Measurements from ENCODE around the gene CYP4F11.
"Not testable (repeated sequence)": the region's sequence is repeated elsewhere in the genome, so short reads cannot be mapped to it uniquely, and the experiment has no call there.

Gene CYP4F11

GRCh38 chr19:15937771-15938170, 3.4 kb upstream of the CYP4F11 start:
- peaks cover 3% of the 10 kb centered on the region for H3K9me3 Mint-ChIP-seq
- H3K36me3 Mint-ChIP-seq = no peaks in the 10 kb centered on the region
- no peaks in the 10 kb centered on the region for H3K4me1 Mint-ChIP-seq
- H3K4me3 Mint-ChIP-seq = no peak overlapping the region
- H3K27ac Mint-ChIP-seq = no peak overlapping the region
- H3K27me3 Mint-ChIP-seq = peaks cover 17% of the 10 kb centered on the region
- ATAC-seq (ENCODE audit: low read depth) (no peak), DNase-seq (ENCODE audit: low spot score in 2 of 2) (no peak)

- H3K9me3 Mint-ChIP-seq = peaks cover 3% of the 10 kb centered on the region
- DNase-seq (ENCODE audit: low spot score in 2 of 2) (no peak), ATAC-seq (ENCODE audit: low read depth) (no peak)
- H3K4me1 Mint-ChIP-seq = no peaks in the 10 kb centered on the region
- H3K4me3 Mint-ChIP-seq = no peak overlapping the region
- H3K27ac Mint-ChIP-seq = no peak overlapping the region
- H3K27me3 Mint-ChIP-seq = peaks cover 15% of the 10 kb centered on the region
- no peaks in the 10 kb centered on the region for H3K36me3 Mint-ChIP-seq
Measured at GRCh38 chr19:15936950-15937349, 2.6 kb upstream of the CYP4F11 start.

- H3K4me3 Mint-ChIP-seq = no peak overlapping the region
- H3K27me3 Mint-ChIP-seq = peaks cover 16% of the 10 kb centered on the region
- peaks cover 2% of the 10 kb centered on the region for H3K36me3 Mint-ChIP-seq
- DNase-seq (ENCODE audit: low spot score in 2 of 2) (no peak), ATAC-seq (ENCODE audit: low read depth) (no peak)
- H3K4me1 Mint-ChIP-seq = no peaks in the 10 kb centered on the region
- H3K9me3 Mint-ChIP-seq = peaks cover 5% of the 10 kb centered on the region
- no peak overlapping the region for H3K27ac Mint-ChIP-seq
Measured at GRCh38 chr19:15936173-15936572, 1.8 kb upstream of the CYP4F11 start.

GRCh38 chr19:15935167-15935702, 906 bp upstream of the CYP4F11 start:
- Mint-ChIP-seq H3K4me1 (no peaks in the 10 kb centered on the region), H3K27me3 (peaks cover 17% of the 10 kb centered on the region), H3K9me3 (peaks cover 5% of the 10 kb centered on the region), H3K36me3 (peaks cover 4% of the 10 kb centered on the region), H3K4me3 (no peak overlapping the region), H3K27ac (no peak overlapping the region)
- DNase-seq (ENCODE audit: low spot score in 2 of 2) = no peak
- ATAC-seq (ENCODE audit: low read depth) = no peak

GRCh38 chr19:15933761-15934331, 483 bp downstream of the CYP4F11 start:
- not testable (repeated sequence) for H3K4me3 Mint-ChIP-seq; ATAC-seq (ENCODE audit: low read depth); H3K36me3 Mint-ChIP-seq; H3K9me3 Mint-ChIP-seq; H3K27ac Mint-ChIP-seq; H3K4me1 Mint-ChIP-seq; DNase-seq (ENCODE audit: low spot score in 2 of 2)
- H3K27me3 Mint-ChIP-seq = peaks cover 22% of the 10 kb centered on the region

GRCh38 chr19:15928321-15928720, 6.0 kb downstream of the CYP4F11 start:
- Mint-ChIP-seq H3K36me3 (peaks cover 4% of the 10 kb centered on the region), H3K27me3 (peaks cover 31% of the 10 kb centered on the region), H3K9me3 (peaks cover 4% of the 10 kb centered on the region), H3K4me3 (no peak overlapping the region), H3K4me1 (no peaks in the 10 kb centered on the region), H3K27ac (no peak overlapping the region)
- no peak for ATAC-seq (ENCODE audit: low read depth)
- DNase-seq (ENCODE audit: low spot score in 2 of 2) = no peak

- peaks cover 4% of the 10 kb centered on the region for H3K9me3 Mint-ChIP-seq
- H3K27me3 Mint-ChIP-seq = peaks cover 35% of the 10 kb centered on the region
- ATAC-seq (ENCODE audit: low read depth) = no peak
- H3K36me3 Mint-ChIP-seq = peaks cover 4% of the 10 kb centered on the region
- DNase-seq (ENCODE audit: low spot score in 2 of 2) = no peak
- H3K4me3 Mint-ChIP-seq = no peak overlapping the region
- H3K4me1 Mint-ChIP-seq = no peaks in the 10 kb centered on the region
- no peak overlapping the region for H3K27ac Mint-ChIP-seq
Measured at GRCh38 chr19:15926484-15926883, 7.8 kb downstream of the CYP4F11 start.

DNA sequence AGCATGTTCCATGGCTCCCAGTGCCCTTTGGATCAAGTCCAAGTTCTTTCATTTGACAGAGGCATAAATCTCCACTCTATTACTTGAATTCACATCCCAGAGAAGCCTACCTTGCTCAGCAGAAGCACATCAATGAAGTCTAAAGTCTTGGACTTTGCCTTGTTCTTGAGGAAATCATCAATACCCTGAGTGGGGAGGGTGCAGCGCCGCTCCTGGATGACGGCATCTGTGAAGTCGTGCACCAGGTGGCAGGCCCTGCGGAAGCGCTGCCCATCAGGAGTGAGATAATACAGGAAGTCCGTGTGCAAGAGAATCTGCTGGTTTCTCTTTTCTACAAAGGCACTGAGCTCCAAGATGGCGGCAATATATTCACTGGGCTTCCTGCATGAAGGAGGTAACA, 10.6 kb downstream of the CYP4F11 start:
- Mint-ChIP-seq H3K9me3 (peaks cover 2% of the 10 kb centered on the region), H3K27ac (no peak overlapping the region), H3K4me1 (no peaks in the 10 kb centered on the region), H3K36me3 (no peaks in the 10 kb centered on the region), H3K4me3 (no peak overlapping the region), H3K27me3 (peaks cover 30% of the 10 kb centered on the region)
- ATAC-seq (ENCODE audit: low read depth) (no peak), DNase-seq (ENCODE audit: low spot score in 2 of 2) (no peak)

DNA sequence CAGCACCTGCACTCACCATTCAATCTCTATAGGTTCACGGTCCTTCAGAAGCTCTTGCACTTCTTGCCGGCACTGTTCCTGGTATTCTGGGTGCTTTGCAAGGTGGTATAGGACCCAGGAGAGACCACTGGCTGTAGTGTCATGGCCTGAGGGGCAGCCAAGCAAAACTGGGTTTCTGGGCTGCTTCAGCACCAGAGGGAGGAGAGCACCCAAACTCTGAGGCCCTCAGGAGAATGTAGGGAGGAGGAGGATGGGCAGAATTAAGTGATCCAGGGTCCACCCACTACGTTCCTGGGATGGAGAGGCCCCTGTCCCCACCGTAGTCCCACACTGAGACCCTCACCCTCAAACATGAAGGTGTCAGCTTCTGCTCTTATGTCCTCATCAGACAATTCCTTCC, 12.3 kb downstream of the CYP4F11 start:
- peaks cover 27% of the 10 kb centered on the region for H3K27me3 Mint-ChIP-seq
- no peak overlapping the region for H3K4me3 Mint-ChIP-seq
- DNase-seq (ENCODE audit: low spot score in 2 of 2) = no peak
- ATAC-seq (ENCODE audit: low read depth) = no peak
- no peaks in the 10 kb centered on the region for H3K36me3 Mint-ChIP-seq
- no peak overlapping the region for H3K27ac Mint-ChIP-seq
- no peaks in the 10 kb centered on the region for H3K4me1 Mint-ChIP-seq
- H3K9me3 Mint-ChIP-seq = peaks cover 2% of the 10 kb centered on the region

- Mint-ChIP-seq H3K36me3 (no peaks in the 10 kb centered on the region), H3K27ac (no peak overlapping the region), H3K4me1 (no peaks in the 10 kb centered on the region), H3K27me3 (peaks cover 19% of the 10 kb centered on the region), H3K4me3 (no peak overlapping the region), H3K9me3 (peaks cover 4% of the 10 kb centered on the region)
- DNase-seq (ENCODE audit: low spot score in 2 of 2) (no peak), ATAC-seq (ENCODE audit: low read depth) (no peak)
Measured at GRCh38 chr19:15919243-15919642, 15.1 kb downstream of the CYP4F11 start.

DNA sequence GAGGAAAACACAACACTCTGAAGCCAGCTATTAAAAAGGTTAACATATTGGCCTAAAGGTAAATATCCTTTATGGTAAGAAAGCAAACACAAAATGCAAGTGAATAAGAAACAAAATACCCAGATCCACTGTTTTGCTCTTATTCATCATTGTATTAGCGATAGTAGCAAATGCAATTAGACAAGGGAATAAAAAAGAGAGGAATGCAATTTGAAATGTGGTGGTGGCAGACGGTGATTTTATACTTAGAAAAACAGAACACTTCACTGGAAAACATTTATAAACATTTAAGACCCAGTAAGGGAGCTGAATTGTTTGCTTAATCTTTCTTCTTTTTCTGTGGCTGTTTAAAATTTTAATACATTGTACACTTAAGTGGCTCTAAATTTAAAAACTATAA, 19.2 kb downstream of the CYP4F11 start:
- Mint-ChIP-seq H3K27ac (no peak overlapping the region), H3K27me3 (peaks cover 22% of the 10 kb centered on the region), H3K4me3 (no peak overlapping the region), H3K36me3 (peaks cover 2% of the 10 kb centered on the region), H3K9me3 (peaks cover 3% of the 10 kb centered on the region), H3K4me1 (no peaks in the 10 kb centered on the region)
- DNase-seq (ENCODE audit: low spot score in 2 of 2) (no peak), ATAC-seq (ENCODE audit: low read depth) (no peak)

DNA sequence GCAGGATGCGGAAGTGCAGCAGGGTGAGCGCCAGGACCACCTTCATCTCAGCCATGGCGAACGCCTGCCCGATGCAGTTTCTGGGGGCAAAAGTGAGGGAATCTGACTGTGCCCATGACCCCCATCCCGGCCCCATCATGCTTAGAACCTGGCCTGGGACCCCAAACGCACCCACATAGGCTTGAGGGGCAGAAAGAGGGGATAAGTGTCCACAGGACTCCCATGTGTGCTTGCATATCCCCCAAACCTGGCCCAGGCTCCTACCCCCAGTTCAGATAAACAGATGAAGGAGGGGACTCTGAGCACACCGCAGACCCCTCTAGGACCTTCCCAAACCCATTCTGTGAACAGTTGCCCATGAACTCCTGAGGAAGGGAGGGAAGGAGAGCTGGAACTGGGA, 20.5 kb downstream of the CYP4F11 start:
- DNase-seq (ENCODE audit: low spot score in 2 of 2) (no peak), ATAC-seq (ENCODE audit: low read depth) (no peak)
- Mint-ChIP-seq H3K27me3 (peaks cover 17% of the 10 kb centered on the region), H3K4me1 (no peaks in the 10 kb centered on the region), H3K36me3 (peaks cover 2% of the 10 kb centered on the region), H3K9me3 (peaks cover 3% of the 10 kb centered on the region), H3K4me3 (no peak overlapping the region), H3K27ac (no peak overlapping the region)

- no peak for ATAC-seq (ENCODE audit: low read depth)
- Mint-ChIP-seq H3K9me3 (peaks cover 3% of the 10 kb centered on the region), H3K4me3 (no peak overlapping the region), H3K36me3 (peaks cover 2% of the 10 kb centered on the region), H3K27me3 (peaks cover 15% of the 10 kb centered on the region), H3K27ac (no peak overlapping the region), H3K4me1 (no peaks in the 10 kb centered on the region)
- DNase-seq (ENCODE audit: low spot score in 2 of 2) = no peak
Measured at GRCh38 chr19:15913384-15913783, 20.9 kb downstream of the CYP4F11 start.

- Mint-ChIP-seq H3K4me3 (peak overlapping the region; percentile 43), H3K27ac (no peak overlapping the region), H3K27me3 (peaks cover 18% of the 10 kb centered on the region), H3K9me3 (peaks cover 5% of the 10 kb centered on the region), H3K4me1 (no peaks in the 10 kb centered on the region), H3K36me3 (peaks cover 4% of the 10 kb centered on the region)
- ATAC-seq (ENCODE audit: low read depth) = no peak
- DNase-seq (ENCODE audit: low spot score in 2 of 2) = no peak
Measured at GRCh38 chr19:15911599-15912235, 22.6 kb downstream of the CYP4F11 start.

GRCh38 chr19:15905026-15905425, 29.3 kb downstream of the CYP4F11 start:
- Mint-ChIP-seq H3K4me3 (no peak overlapping the region), H3K36me3 (peaks cover 3% of the 10 kb centered on the region), H3K9me3 (peaks cover 15% of the 10 kb centered on the region), H3K4me1 (no peaks in the 10 kb centered on the region), H3K27ac (no peak overlapping the region), H3K27me3 (peaks cover 17% of the 10 kb centered on the region)
- DNase-seq (ENCODE audit: low spot score in 2 of 2) (no peak), ATAC-seq (ENCODE audit: low read depth) (no peak)
